WTC11 (cell line): ENCODE data around the gene SPTB. TPM values are rescaled to one million over a fixed set of nuclear protein-coding genes. Genes with fewer than 3 reads are reported as not detected.

Source experiments
- ATAC-seq: fragments of 200-7000 bp; cut with Tn5 transposase; 2 replicates; pipeline ENCODE4 v1.10.0; 2021; ENCODE audit warnings: mild to moderate bottlenecking, moderate library complexity
- CTCF ChIA-PET: fragments of 300-600 bp; sonication (Branson Sonifier 250); formaldehyde crosslinking; loops from one replicate; lab custom pipeline; 2021; ENCODE audit warnings: antibody characterized with exemption; lab: Charles Lee
- POLR2A ChIA-PET: fragments of 350-600 bp; sonication (Branson Sonifier 250); formaldehyde crosslinking; loops from one replicate; lab custom pipeline; 2021; ENCODE audit warnings: antibody characterized with exemption; lab: Charles Lee
- DNase-seq: peaks from one replicate; pipeline ENCODE4 v3.0.0; 2021; ENCODE audit warnings: low spot score
- H3K27ac Mint-ChIP-seq: 2 replicates; pipeline ENCODE4 v1.8.0; 2021; ENCODE audit warnings: mixed read lengths
- H3K27me3 Mint-ChIP-seq: 2 replicates; pipeline ENCODE4 v1.8.0; 2021; ENCODE audit warnings: low read depth, mild to moderate bottlenecking, moderate library complexity, mixed read lengths
- H3K36me3 Mint-ChIP-seq: 2 replicates; pipeline ENCODE4 v1.8.0; 2021; ENCODE audit warnings: mixed read lengths
- H3K4me1 Mint-ChIP-seq: 2 replicates; pipeline ENCODE4 v1.8.0; 2022; ENCODE audit warnings: mixed read lengths
- H3K4me3 Mint-ChIP-seq: 2 replicates; pipeline ENCODE4 v1.8.0; 2021; ENCODE audit warnings: mild to moderate bottlenecking, moderate library complexity, mixed read lengths
- H3K9me3 Mint-ChIP-seq: 2 replicates; pipeline ENCODE4 v1.8.0; 2021; ENCODE audit warnings: mixed read lengths
- AFF4 ChIP-seq: sonication (generic); formaldehyde crosslinking; IDR thresholded peaks from 2 replicates; pipeline ENCODE4 v1.8.1; 2023; ENCODE audit warnings: mild to moderate bottlenecking, missing genetic modification reagents, borderline replicate concordance
- ATF1 ChIP-seq: sonication (generic); formaldehyde crosslinking; IDR thresholded peaks from 2 replicates; pipeline ENCODE4 v1.8.1; 2023; ENCODE audit warnings: mild to moderate bottlenecking, moderate library complexity, missing genetic modification reagents
- ATF3 ChIP-seq: sonication (generic); formaldehyde crosslinking; conservative IDR thresholded peaks from 2 replicates; pipeline ENCODE4 v1.8.1; 2022; ENCODE audit warnings: mild to moderate bottlenecking, missing genetic modification reagents
- CDX4 ChIP-seq: fragments of 250-450 bp; sonication (Bioruptor Pico); IDR thresholded peaks from 2 replicates; pipeline ENCODE4 v1.9.0; 2021; ENCODE audit warnings: moderate library complexity, mild to moderate bottlenecking, inconsistent platforms, borderline replicate concordance
- E2F4 ChIP-seq: sonication (generic); formaldehyde crosslinking; IDR thresholded peaks from 2 replicates; pipeline ENCODE4 v1.8.1; 2022; ENCODE audit warnings: low read depth, mild to moderate bottlenecking, moderate library complexity, missing genetic modification reagents, borderline replicate concordance
- ELF4 ChIP-seq: sonication (generic); formaldehyde crosslinking; IDR thresholded peaks from 2 replicates; pipeline ENCODE4 v1.8.1; 2022; ENCODE audit warnings: low read depth, mild to moderate bottlenecking, moderate library complexity, missing genetic modification reagents
- EMX1 ChIP-seq: fragments of 250-450 bp; sonication (Bioruptor Pico); IDR thresholded peaks from 2 replicates; pipeline ENCODE4 v1.8.0; 2021; ENCODE audit warnings: mild to moderate bottlenecking
- FOXK1 ChIP-seq: sonication (generic); formaldehyde crosslinking; IDR thresholded peaks from 2 replicates; pipeline ENCODE4 v1.8.0; 2022; ENCODE audit warnings: mild to moderate bottlenecking, moderate library complexity, missing genetic modification reagents
- PREB ChIP-seq: sonication (generic); formaldehyde crosslinking; IDR thresholded peaks from 2 replicates; pipeline ENCODE4 v1.8.1; 2022; ENCODE audit warnings: mild to moderate bottlenecking, missing genetic modification reagents, moderate library complexity, borderline replicate concordance
- RELA ChIP-seq: sonication (generic); formaldehyde crosslinking; IDR thresholded peaks from 2 replicates; pipeline ENCODE4 v1.8.1; 2022; ENCODE audit warnings: missing genetic modification reagents, mild to moderate bottlenecking, borderline replicate concordance
- SMAD3 ChIP-seq: sonication (generic); formaldehyde crosslinking; IDR thresholded peaks from 2 replicates; pipeline ENCODE4 v1.8.0; 2022; ENCODE audit warnings: missing genetic modification reagents, mild to moderate bottlenecking, borderline replicate concordance
- SMAD4 ChIP-seq: sonication (generic); formaldehyde crosslinking; IDR thresholded peaks from 2 replicates; pipeline ENCODE4 v1.8.0; 2022; ENCODE audit warnings: mild to moderate bottlenecking, missing genetic modification reagents
- SOX15 ChIP-seq: fragments of 250-450 bp; sonication (Bioruptor Pico); IDR thresholded peaks from 2 replicates; pipeline ENCODE4 v1.9.0; 2021; ENCODE audit warnings: mild to moderate bottlenecking
- ZBTB43 ChIP-seq: sonication (generic); formaldehyde crosslinking; IDR thresholded peaks from 2 replicates; pipeline ENCODE4 v1.8.1; 2023; ENCODE audit warnings: mild to moderate bottlenecking, missing genetic modification reagents
- ZNF219 ChIP-seq: sonication (generic); formaldehyde crosslinking; IDR thresholded peaks from 2 replicates; pipeline ENCODE4 v1.8.0; 2023; ENCODE audit warnings: missing genetic modification reagents, mild to moderate bottlenecking, borderline replicate concordance
- ZNF232 ChIP-seq: sonication (generic); formaldehyde crosslinking; IDR thresholded peaks from 2 replicates; pipeline ENCODE4 v1.8.0; 2022; ENCODE audit warnings: mild to moderate bottlenecking, missing genetic modification reagents
- ZNF263 ChIP-seq: sonication (generic); formaldehyde crosslinking; IDR thresholded peaks from 2 replicates; pipeline ENCODE4 v1.8.1; 2022; ENCODE audit warnings: low read depth, mild to moderate bottlenecking, moderate library complexity, missing genetic modification reagents
- ZNF396 ChIP-seq: fragments of 250-450 bp; sonication (Bioruptor Pico); IDR thresholded peaks from 2 replicates; pipeline ENCODE4 v1.8.0; 2021; ENCODE audit warnings: mild to moderate bottlenecking, moderate library complexity, borderline replicate concordance
- ZNF532 ChIP-seq: fragments of 250-450 bp; sonication (Bioruptor Pico); IDR thresholded peaks from 2 replicates; pipeline ENCODE4 v1.9.0; 2021; ENCODE audit warnings: mild to moderate bottlenecking, borderline replicate concordance
- ZSCAN18 ChIP-seq: fragments of 250-450 bp; sonication (Bioruptor Pico); IDR thresholded peaks from 2 replicates; pipeline ENCODE4 v2.1.2; 2022; ENCODE audit warnings: mild to moderate bottlenecking, moderate library complexity
- total RNA-seq: library from RNA; stranded (reverse); gene quantifications from 3 replicates; pipeline ENCODE4 v1.2.3, GENCODE V29; 2021

The SPTB gene
- total RNA-seq, 1 experiment from 2014 or later, result 3.2 TPM

- no peak for TF ChIP-seq ZNF532 (CRISPR knock-in tag)
- TF ChIP-seq ZNF263 (CRISPR knock-in tag), result no peak
- no peak for TF ChIP-seq ATF3 (CRISPR knock-in tag)
- no peak for TF ChIP-seq SMAD3
- no peak for TF ChIP-seq SMAD4
- TF ChIP-seq ZSCAN18 (CRISPR knock-in tag), result no peak
These were observed 91.0 kb downstream of the SPTB start (continued) for GRCh38 chr14:64788706-64789105.

- POLR2A ChIA-PET, result no interaction called here
- no peaks in the 10 kb centered on the region for H3K36me3 Mint-ChIP-seq
- ATAC-seq, result no peak
- no peaks in the 10 kb centered on the region for H3K27me3 Mint-ChIP-seq
- H3K27ac Mint-ChIP-seq, result no peak overlapping the region
- CTCF ChIA-PET, result no interaction called here
- peaks cover 14% of the 10 kb centered on the region for H3K4me1 Mint-ChIP-seq
- H3K4me3 Mint-ChIP-seq, result no peak overlapping the region
- no peak for DNase-seq
- no peaks in the 10 kb centered on the region for H3K9me3 Mint-ChIP-seq
- TF ChIP-seq AFF4 (CRISPR knock-in tag) (no peak), ZBTB43 (CRISPR knock-in tag) (no peak), PREB (CRISPR knock-in tag) (no peak), E2F4 (CRISPR knock-in tag) (no peak), ELF4 (CRISPR knock-in tag) (no peak), ZNF232 (CRISPR knock-in tag) (no peak), EMX1 (CRISPR knock-in tag) (no peak), ZNF219 (no peak), ATF1 (CRISPR knock-in tag) (no peak), ZSCAN18 (CRISPR knock-in tag) (no peak), CDX4 (CRISPR knock-in tag) (no peak), RELA (CRISPR knock-in tag) (no peak), FOXK1 (CRISPR knock-in tag) (no peak), SOX15 (CRISPR knock-in tag) (no peak), ZNF396 (CRISPR knock-in tag) (no peak), ATF3 (CRISPR knock-in tag) (no peak)
These were observed 92.1 kb downstream of the SPTB start for GRCh38 chr14:64787619-64788018.
